ENCODE measurements around the gene PADI3.

Gene PADI3

DNA sequence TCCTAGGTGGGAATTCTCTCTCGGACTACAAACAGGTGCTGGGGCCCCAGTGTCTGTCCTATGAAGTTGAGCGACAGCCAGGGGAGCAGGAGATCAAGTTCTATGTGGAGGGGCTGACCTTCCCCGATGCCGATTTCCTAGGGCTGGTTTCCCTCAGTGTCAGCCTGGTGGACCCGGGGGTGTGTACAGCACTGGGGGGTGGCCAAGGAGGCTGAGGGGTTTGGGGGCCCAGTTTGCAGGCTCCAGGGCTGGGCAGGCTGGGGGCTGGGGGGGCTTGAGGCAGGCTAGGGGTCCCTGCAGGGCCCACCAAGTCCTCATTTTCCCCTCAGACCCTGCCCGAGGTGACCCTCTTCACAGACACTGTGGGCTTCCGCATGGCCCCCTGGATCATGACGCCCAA lies 20.3 kb upstream of the PADI3 start:
- no peak overlapping the region for H3K4me3 ChIP-seq (ENCODE audit: low read depth, low read length)
- DNase-seq (ENCODE audit: low read depth): no peak
- TF ChIP-seq, protein P1, sequence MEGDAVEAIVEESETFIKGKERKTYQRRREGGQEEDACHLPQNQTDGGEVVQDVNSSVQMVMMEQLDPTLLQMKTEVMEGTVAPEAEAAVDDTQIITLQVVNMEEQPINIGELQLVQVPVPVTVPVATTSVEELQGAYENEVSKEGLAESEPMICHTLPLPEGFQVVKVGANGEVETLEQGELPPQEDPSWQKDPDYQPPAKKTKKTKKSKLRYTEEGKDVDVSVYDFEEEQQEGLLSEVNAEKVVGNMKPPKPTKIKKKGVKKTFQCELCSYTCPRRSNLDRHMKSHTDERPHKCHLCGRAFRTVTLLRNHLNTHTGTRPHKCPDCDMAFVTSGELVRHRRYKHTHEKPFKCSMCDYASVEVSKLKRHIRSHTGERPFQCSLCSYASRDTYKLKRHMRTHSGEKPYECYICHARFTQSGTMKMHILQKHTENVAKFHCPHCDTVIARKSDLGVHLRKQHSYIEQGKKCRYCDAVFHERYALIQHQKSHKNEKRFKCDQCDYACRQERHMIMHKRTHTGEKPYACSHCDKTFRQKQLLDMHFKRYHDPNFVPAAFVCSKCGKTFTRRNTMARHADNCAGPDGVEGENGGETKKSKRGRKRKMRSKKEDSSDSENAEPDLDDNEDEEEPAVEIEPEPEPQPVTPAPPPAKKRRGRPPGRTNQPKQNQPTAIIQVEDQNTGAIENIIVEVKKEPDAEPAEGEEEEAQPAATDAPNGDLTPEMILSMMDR (IDR thresholded peaks at IDR 0.05; ENCODE audit: low read depth, low read length): no peak
- TF ChIP-seq, protein P2, sequence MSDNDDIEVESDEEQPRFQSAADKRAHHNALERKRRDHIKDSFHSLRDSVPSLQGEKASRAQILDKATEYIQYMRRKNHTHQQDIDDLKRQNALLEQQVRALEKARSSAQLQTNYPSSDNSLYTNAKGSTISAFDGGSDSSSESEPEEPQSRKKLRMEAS (IDR thresholded peaks at IDR 0.05; ENCODE audit: low read depth, low read length): no peak
- TF ChIP-seq POLR2A (IDR thresholded peaks at IDR 0.05; ENCODE audit: extremely low read depth, insufficient read length): no peak
- TF ChIP-seq MYC (IDR thresholded peaks at IDR 0.05; ENCODE audit: low read depth, low read length): no peak

DNA sequence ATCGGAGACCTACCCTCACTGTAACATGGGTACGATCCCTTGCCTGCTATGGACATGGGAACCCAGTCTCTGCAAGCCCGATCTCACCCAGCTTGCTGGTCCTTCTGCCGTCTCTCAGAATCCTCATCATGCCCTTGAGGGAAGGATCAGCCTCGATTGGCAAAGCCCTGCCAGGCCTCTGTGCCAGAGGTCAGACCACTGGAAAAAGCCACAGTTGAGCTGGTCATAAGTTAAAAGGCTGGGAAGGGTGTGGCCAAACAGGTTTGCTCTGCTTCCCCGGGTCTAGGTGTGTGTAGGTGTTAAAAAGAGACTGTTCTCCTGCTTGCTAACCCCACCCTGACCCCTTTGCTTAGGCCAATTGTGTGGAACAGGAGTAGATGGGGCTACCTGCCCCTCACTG lies 19.5 kb upstream of the PADI3 start:
- TF ChIP-seq, protein P1 (IDR thresholded peaks at IDR 0.05; ENCODE audit: low read depth, low read length): no peak
- no peak for TF ChIP-seq MYC (IDR thresholded peaks at IDR 0.05; ENCODE audit: low read depth, low read length)
- TF ChIP-seq POLR2A (IDR thresholded peaks at IDR 0.05; ENCODE audit: extremely low read depth, insufficient read length): no peak
- TF ChIP-seq, protein P2 (IDR thresholded peaks at IDR 0.05; ENCODE audit: low read depth, low read length): no peak
- DNase-seq (ENCODE audit: low read depth): no peak
- H3K4me3 ChIP-seq (ENCODE audit: low read depth, low read length): no peak overlapping the region

DNA sequence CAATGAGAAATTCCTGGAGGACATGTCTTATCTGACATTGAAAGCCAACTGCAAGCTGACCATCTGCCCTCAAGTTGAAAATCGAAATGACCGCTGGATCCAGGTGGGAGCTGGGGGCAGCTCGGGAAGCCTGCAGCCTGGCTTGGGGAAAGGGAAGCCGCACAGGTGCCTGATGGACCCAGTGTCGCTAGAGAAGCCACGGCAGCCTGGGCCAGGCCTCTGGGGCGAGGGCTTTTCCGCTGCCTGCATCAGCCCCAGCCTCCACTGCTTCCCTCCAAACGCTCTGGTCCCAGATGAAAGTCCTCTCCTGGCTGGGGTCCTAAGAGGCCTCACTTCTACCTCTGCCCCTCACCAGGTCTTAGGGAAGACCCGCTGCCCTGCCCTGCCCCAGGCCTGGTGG lies 18.8 kb upstream of the PADI3 start:
- TF ChIP-seq, protein P1 (IDR thresholded peaks at IDR 0.05; ENCODE audit: low read depth, low read length): no peak
- TF ChIP-seq, protein P2 (IDR thresholded peaks at IDR 0.05; ENCODE audit: low read depth, low read length): no peak
- TF ChIP-seq MYC (IDR thresholded peaks at IDR 0.05; ENCODE audit: low read depth, low read length) (no peak), POLR2A (IDR thresholded peaks at IDR 0.05; ENCODE audit: extremely low read depth, insufficient read length) (no peak)
- DNase-seq (ENCODE audit: low read depth): no peak
- no peak overlapping the region for H3K4me3 ChIP-seq (ENCODE audit: low read depth, low read length)

DNA sequence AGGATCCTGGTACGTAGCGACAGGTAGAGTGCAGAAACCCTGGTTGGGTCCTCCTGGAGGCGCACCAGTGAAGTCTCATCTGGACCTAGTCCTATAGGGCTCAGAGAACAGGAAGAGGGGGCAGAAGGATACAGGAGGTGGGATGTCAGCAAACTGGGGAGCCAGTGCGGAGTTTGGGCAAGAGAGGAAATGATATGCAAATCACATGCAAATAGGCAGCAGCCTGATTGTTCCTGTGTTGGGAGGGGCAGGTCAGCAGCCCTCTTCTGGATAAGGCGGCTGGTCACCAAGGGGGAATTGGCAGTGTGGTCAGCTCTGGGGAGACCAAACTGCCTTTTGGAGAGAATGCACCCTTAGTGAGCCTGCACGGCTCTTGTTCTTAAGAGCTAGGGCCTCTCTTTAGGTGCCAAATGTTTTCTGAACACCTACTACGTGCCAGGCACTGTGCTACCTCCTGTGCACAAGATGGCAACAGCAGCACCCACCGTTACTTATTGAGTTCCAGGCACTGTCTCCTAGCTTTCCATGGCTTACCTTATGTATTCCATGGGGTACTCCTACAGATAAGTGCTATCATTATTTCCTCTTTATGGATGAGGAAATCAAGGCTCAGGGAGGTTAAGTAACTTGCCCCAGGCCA lies 18.1 kb upstream of the PADI3 start:
- no peak overlapping the region for H3K4me3 ChIP-seq (ENCODE audit: low read depth, low read length)
- no peak for DNase-seq (ENCODE audit: low read depth)
- TF ChIP-seq, protein P2 (IDR thresholded peaks at IDR 0.05; ENCODE audit: low read depth, low read length): no peak
- TF ChIP-seq MYC (IDR thresholded peaks at IDR 0.05; ENCODE audit: low read depth, low read length) (no peak), POLR2A (IDR thresholded peaks at IDR 0.05; ENCODE audit: extremely low read depth, insufficient read length) (no peak)
- TF ChIP-seq, protein P1 (IDR thresholded peaks at IDR 0.05; ENCODE audit: low read depth, low read length): no peak

DNA sequence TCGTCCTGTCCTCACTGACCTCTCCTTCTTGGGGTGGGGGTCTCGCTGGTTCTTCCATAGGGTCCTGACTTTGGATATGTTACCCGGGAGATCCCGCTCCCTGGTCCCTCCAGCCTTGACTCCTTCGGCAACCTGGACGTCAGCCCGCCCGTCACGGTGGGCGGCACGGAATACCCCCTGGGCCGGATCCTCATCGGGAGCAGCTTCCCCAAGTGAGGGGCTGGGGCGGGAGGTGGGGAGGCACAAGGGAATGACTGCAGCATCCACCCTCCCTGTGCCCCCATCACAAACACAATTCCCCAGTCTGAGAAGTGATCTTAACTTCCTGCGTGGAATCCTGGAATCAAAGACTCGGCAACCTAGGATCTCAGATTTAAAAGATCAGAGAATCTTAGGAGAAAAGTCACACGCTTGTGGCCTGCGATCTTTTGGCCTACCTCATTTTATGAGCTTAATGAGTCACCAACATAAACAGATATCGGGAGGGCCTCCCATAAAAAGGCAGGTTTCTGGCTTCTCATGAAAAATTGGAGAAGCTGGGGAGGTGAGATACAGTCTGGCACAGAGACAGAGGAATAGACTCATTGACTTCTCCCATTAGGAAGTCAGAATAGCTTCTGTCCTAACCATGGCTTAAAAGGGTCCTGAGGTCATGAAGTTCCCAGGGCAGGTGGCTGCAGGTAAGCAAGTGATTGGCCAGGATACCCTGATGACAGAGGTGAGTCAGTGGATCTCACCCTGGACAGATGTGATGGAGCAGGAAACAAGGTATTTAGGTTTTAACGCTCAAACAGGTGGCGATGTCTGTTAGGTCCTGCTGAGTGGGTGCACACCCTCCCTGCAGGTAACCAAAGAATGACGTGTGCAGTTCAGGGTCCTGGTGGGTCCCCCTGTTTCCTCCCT lies 15.9 kb upstream of the PADI3 start:
- H3K4me3 ChIP-seq (ENCODE audit: low read depth, low read length): no peak overlapping the region
- no peak for TF ChIP-seq POLR2A (IDR thresholded peaks at IDR 0.05; ENCODE audit: extremely low read depth, insufficient read length)
- TF ChIP-seq, protein P1 (IDR thresholded peaks at IDR 0.05; ENCODE audit: low read depth, low read length): no peak
- TF ChIP-seq MYC (IDR thresholded peaks at IDR 0.05; ENCODE audit: low read depth, low read length): no peak
- TF ChIP-seq, protein P2 (IDR thresholded peaks at IDR 0.05; ENCODE audit: low read depth, low read length): no peak
- DNase-seq (ENCODE audit: low read depth): peak; percentile 73
